ENCODE data around the gene CAPN9. TPM values are rescaled to one million over a fixed set of nuclear protein-coding genes. Genes with fewer than 3 reads are reported as not detected.

Gene CAPN9
- total RNA-seq, 2 donors from 2014 or later, result 0.26 TPM; not detected in 1

DNA sequence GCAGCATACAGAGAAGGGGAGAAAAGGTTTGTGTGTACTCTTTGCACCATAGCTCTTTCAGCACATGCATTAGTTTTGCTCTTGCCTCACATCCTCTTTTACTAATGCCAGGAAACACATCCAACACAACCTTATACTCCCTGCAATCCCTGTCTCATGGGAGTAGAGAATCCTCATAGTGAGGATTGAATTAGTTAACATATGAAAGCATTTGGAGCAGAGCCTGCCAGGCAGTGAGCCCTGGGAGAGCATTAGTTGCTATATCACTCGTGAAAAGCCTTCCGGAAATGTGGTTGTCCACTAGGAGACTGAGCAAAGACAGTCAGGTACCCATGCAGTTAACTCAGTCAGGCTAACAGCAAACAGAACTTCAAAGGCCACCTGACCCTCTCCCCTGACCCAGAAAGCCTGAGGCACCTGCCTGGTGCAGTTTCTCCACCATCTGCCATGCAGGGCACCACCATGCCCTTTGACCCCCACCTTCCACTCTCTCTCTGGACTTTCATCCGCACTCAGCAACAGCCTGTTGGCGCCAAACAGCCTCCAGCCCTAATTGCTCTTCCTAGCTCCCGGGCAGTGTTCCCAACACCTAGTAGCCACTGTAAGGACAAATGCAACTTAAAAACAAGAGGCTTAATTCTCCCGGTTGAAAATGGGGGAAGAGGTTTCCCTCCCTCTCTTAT lies 18.3 kb upstream of the CAPN9 start:
- DNase-seq, result peak; percentile 27 to 61 (median 55)
- 26 to 30% methylated on average over 6 of the region's 6 CpGs for WGBS, 2 donors
- H3K9me3 ChIP-seq, result no peaks in the 10 kb centered on the region
- no peaks in the 10 kb centered on the region for H3K36me3 ChIP-seq (replicated peaks in 1 of 2; ENCODE audit: insufficient read depth in 1 of 2, low read depth in 2 of 2)
- H3K27me3 ChIP-seq, result no peaks in the 10 kb centered on the region
- H3K4me3 ChIP-seq, result no peak overlapping the region
- peak overlapping the region in 2 of 4 donors; percentile 19 to 40 for H3K27ac ChIP-seq
- TF ChIP-seq, protein P1, sequence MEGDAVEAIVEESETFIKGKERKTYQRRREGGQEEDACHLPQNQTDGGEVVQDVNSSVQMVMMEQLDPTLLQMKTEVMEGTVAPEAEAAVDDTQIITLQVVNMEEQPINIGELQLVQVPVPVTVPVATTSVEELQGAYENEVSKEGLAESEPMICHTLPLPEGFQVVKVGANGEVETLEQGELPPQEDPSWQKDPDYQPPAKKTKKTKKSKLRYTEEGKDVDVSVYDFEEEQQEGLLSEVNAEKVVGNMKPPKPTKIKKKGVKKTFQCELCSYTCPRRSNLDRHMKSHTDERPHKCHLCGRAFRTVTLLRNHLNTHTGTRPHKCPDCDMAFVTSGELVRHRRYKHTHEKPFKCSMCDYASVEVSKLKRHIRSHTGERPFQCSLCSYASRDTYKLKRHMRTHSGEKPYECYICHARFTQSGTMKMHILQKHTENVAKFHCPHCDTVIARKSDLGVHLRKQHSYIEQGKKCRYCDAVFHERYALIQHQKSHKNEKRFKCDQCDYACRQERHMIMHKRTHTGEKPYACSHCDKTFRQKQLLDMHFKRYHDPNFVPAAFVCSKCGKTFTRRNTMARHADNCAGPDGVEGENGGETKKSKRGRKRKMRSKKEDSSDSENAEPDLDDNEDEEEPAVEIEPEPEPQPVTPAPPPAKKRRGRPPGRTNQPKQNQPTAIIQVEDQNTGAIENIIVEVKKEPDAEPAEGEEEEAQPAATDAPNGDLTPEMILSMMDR (IDR thresholded peaks at IDR 0.05), result peak in 1 of 7 experiments; percentile 6
- no peak for TF ChIP-seq POLR2A (IDR thresholded peaks at IDR 0.05)
- intact Hi-C loops (cut with DNase I), result no loop called here
- peaks cover 33% of the 10 kb centered on the region for H3K4me1 ChIP-seq
- peak; percentile 25 for ATAC-seq

DNA sequence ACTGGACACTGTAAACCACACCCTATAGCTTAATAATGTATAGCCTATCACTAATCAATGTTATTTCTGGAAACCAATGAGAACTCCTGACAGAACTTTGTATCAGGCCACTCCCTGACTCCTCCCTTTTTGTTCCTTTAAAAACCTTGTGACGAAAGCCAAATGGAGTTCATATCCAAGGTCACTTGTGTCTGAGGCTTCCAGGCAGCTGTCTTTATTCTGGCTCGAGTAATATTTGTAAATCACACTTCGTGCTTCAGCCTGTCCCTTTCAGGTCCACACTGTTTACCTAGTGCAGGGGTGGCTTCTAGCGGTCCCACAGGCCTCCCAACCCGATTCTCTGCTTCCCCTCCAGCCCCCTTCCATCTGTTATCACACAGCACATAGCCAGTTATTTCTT lies 16.2 kb upstream of the CAPN9 start:
- no peaks in the 10 kb centered on the region for H3K36me3 ChIP-seq (replicated peaks in 1 of 2; ENCODE audit: insufficient read depth in 1 of 2, low read depth in 2 of 2)
- DNase-seq (peak; percentile 53 to 84 (median 65)), ATAC-seq (peak; percentile 91)
- intact Hi-C loops (cut with DNase I), result no loop called here
- no peak overlapping the region for H3K4me3 ChIP-seq
- peak overlapping the region in 3 of 4 donors; percentile 24 to 71 (median 46) for H3K27ac ChIP-seq
- WGBS, 2 donors, result 9 to 25% methylated on average over 5 of the region's 5 CpGs
- no peaks in the 10 kb centered on the region for H3K27me3 ChIP-seq
- H3K4me1 ChIP-seq, result peaks cover 28% of the 10 kb centered on the region
- H3K9me3 ChIP-seq, result no peaks in the 10 kb centered on the region
- TF ChIP-seq, protein P1 (IDR thresholded peaks at IDR 0.05), result no peak
- no peak for TF ChIP-seq POLR2A (IDR thresholded peaks at IDR 0.05)

GRCh38 chr1:230735447-230735846 lies 11.7 kb upstream of the CAPN9 start:
- Histone ChIP-seq H3K4me3 (no peak overlapping the region), H3K27me3 (no peaks in the 10 kb centered on the region), H3K4me1 (peaks cover 12% of the 10 kb centered on the region), H3K27ac (no peak overlapping the region), H3K9me3 (no peaks in the 10 kb centered on the region), H3K36me3 (replicated peaks in 1 of 2; ENCODE audit: insufficient read depth in 1 of 2, low read depth in 2 of 2) (no peaks in the 10 kb centered on the region)
- WGBS, 2 donors, result 63 to 65% methylated on average over 2 of the region's 2 CpGs
- DNase-seq (peak in 3 of 4 donors; percentile 26 to 54 (median 46)), ATAC-seq (no peak)
- TF ChIP-seq, protein P1 (IDR thresholded peaks at IDR 0.05), result no peak
- no peak for TF ChIP-seq POLR2A (IDR thresholded peaks at IDR 0.05)
- intact Hi-C loops (cut with DNase I), result no loop called here

GRCh38 chr1:230737622-230738262 lies 9.4 kb upstream of the CAPN9 start:
- WGBS, 2 donors, result 86 to 89% methylated on average over 3 of the region's 3 CpGs
- no peak for DNase-seq
- no peak overlapping the region for H3K27ac ChIP-seq
- H3K4me3 ChIP-seq, result no peak overlapping the region
- TF ChIP-seq, protein P1 (IDR thresholded peaks at IDR 0.05), result no peak
- no peak for TF ChIP-seq POLR2A (IDR thresholded peaks at IDR 0.05)
- H3K27me3 ChIP-seq, result no peaks in the 10 kb centered on the region
- H3K36me3 ChIP-seq (replicated peaks in 1 of 2; ENCODE audit: insufficient read depth in 1 of 2, low read depth in 2 of 2), result no peaks in the 10 kb centered on the region
- no peaks in the 10 kb centered on the region for H3K9me3 ChIP-seq
- no peak for ATAC-seq
- intact Hi-C loops (cut with DNase I), result no loop called here
- H3K4me1 ChIP-seq, result no peaks in the 10 kb centered on the region
